ENCODE results near the gene UFM1.

Gene UFM1

GRCh38 chr13:38409771-38410170 lies 60.1 kb downstream of the UFM1 start:
- Histone ChIP-seq H3K4me3 (ENCODE audit: low read depth, low read length, poor library complexity, severe bottlenecking) (no peak overlapping the region), H3K9me2 (ENCODE audit: low read depth, low read length) (no peaks in the 10 kb centered on the region), H3K4me2 (ENCODE audit: low read length) (no peak overlapping the region), H3K27me3 (ENCODE audit: insufficient read depth, low read length) (no peaks in the 10 kb centered on the region), H3K27ac (ENCODE audit: low read depth, low read length, poor library complexity, severe bottlenecking) (no peak overlapping the region), H3K4me1 (ENCODE audit: insufficient read depth, low read length, severe bottlenecking) (no peaks in the 10 kb centered on the region), H3K36me3 (ENCODE audit: insufficient read depth, low read length) (no peaks in the 10 kb centered on the region), H3K9ac (ENCODE audit: low read length) (no peak overlapping the region), H2AFZ (ENCODE audit: low read length) (no peak overlapping the region), H3K9me3 (ENCODE audit: low read length) (no peaks in the 10 kb centered on the region), H4K20me1 (ENCODE audit: insufficient read depth, low read length) (no peaks in the 10 kb centered on the region), H3F3A (ENCODE audit: insufficient read depth, low read length) (no peaks in the 10 kb centered on the region), H3K79me2 (ENCODE audit: insufficient read depth, low read length) (no peaks in the 10 kb centered on the region)
- TF ChIP-seq EZH2 (IDR thresholded peaks at IDR 0.05; ENCODE audit: borderline replicate concordance, low read length) = no peak
- TF ChIP-seq, protein P1, sequence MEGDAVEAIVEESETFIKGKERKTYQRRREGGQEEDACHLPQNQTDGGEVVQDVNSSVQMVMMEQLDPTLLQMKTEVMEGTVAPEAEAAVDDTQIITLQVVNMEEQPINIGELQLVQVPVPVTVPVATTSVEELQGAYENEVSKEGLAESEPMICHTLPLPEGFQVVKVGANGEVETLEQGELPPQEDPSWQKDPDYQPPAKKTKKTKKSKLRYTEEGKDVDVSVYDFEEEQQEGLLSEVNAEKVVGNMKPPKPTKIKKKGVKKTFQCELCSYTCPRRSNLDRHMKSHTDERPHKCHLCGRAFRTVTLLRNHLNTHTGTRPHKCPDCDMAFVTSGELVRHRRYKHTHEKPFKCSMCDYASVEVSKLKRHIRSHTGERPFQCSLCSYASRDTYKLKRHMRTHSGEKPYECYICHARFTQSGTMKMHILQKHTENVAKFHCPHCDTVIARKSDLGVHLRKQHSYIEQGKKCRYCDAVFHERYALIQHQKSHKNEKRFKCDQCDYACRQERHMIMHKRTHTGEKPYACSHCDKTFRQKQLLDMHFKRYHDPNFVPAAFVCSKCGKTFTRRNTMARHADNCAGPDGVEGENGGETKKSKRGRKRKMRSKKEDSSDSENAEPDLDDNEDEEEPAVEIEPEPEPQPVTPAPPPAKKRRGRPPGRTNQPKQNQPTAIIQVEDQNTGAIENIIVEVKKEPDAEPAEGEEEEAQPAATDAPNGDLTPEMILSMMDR (IDR thresholded peaks at IDR 0.05; ENCODE audit: low read length) = no peak

GRCh38 chr13:38412266-38412665 lies 62.6 kb downstream of the UFM1 start:
- no peak overlapping the region for H2AFZ ChIP-seq (ENCODE audit: low read length)
- no peaks in the 10 kb centered on the region for H3K79me2 ChIP-seq (ENCODE audit: insufficient read depth, low read length)
- no peak overlapping the region for H3K27ac ChIP-seq (ENCODE audit: low read depth, low read length, poor library complexity, severe bottlenecking)
- H3K27me3 ChIP-seq (ENCODE audit: insufficient read depth, low read length) = no peaks in the 10 kb centered on the region
- H3K4me1 ChIP-seq (ENCODE audit: insufficient read depth, low read length, severe bottlenecking) = no peaks in the 10 kb centered on the region
- TF ChIP-seq, protein P1 (IDR thresholded peaks at IDR 0.05; ENCODE audit: low read length) = no peak
- no peak for TF ChIP-seq EZH2 (IDR thresholded peaks at IDR 0.05; ENCODE audit: borderline replicate concordance, low read length)
- no peak overlapping the region for H3K4me2 ChIP-seq (ENCODE audit: low read length)
- H3K36me3 ChIP-seq (ENCODE audit: insufficient read depth, low read length) = no peaks in the 10 kb centered on the region
- H3F3A ChIP-seq (ENCODE audit: insufficient read depth, low read length) = no peaks in the 10 kb centered on the region
- no peaks in the 10 kb centered on the region for H4K20me1 ChIP-seq (ENCODE audit: insufficient read depth, low read length)
- no peaks in the 10 kb centered on the region for H3K9me2 ChIP-seq (ENCODE audit: low read depth, low read length)
- no peak overlapping the region for H3K9ac ChIP-seq (ENCODE audit: low read length)
- no peaks in the 10 kb centered on the region for H3K9me3 ChIP-seq (ENCODE audit: low read length)
- no peak overlapping the region for H3K4me3 ChIP-seq (ENCODE audit: low read depth, low read length, poor library complexity, severe bottlenecking)

Data from OCI-LY1 (cell line).